ENCODE measurements around the gene DAB2IP. TPM values are rescaled to one million over a fixed set of nuclear protein-coding genes. Genes with fewer than 3 reads are reported as not detected.

Gene DAB2IP
- total RNA-seq, 1 experiment from 2014 or later, result 17.0 TPM

DNA sequence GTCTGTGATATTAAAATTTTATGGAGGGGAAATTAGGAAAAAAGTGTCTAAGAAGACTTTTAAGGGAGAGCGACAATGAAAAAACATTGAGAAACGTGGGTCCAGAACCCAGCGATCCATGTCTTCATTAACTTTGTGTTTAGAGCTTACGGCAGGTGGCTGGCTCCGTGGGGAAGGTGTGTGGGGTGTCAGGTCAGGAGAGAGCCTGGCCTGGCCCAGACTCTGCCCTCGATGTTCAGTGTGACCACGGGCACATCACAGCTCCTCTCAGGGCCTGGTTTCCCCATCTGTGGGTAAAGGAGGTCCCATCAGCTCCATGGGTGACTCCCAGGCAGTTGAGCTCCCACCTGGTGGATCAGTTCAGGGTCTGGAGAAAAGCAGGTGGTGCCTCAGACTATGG, 22.1 kb downstream of the DAB2IP start:
- H3K36me3 Mint-ChIP-seq (ENCODE audit: insufficient read depth, unreplicated experiment), result no peaks in the 10 kb centered on the region
- no peak overlapping the region for H3K27ac Mint-ChIP-seq (ENCODE audit: low read depth, unreplicated experiment)
- H3K4me3 Mint-ChIP-seq (ENCODE audit: unreplicated experiment), result no peak overlapping the region
- H3K4me1 Mint-ChIP-seq (ENCODE audit: insufficient read depth, unreplicated experiment), result peaks cover 6% of the 10 kb centered on the region
- ChIA-PET CTCF (interaction anchor here (0.7 to 2.1 kb wide), 4 partner anchors 10 to 127 kb away, joined by 3 to 10 read pairs (median 5); no protein-coding TSS in a partner anchor), POLR2A (interaction anchor here (0.6 kb wide), 1 partner anchor 385 kb away, joined by 3 read pairs; no protein-coding TSS in a partner anchor)
- no peak for DNase-seq (ENCODE audit: unreplicated experiment)
- no TSS peak for BruUV-seq (replicated peaks)
- no peaks in the 10 kb centered on the region for H3K27me3 Mint-ChIP-seq (ENCODE audit: insufficient read depth, unreplicated experiment)
- TF ChIP-seq, protein P1, sequence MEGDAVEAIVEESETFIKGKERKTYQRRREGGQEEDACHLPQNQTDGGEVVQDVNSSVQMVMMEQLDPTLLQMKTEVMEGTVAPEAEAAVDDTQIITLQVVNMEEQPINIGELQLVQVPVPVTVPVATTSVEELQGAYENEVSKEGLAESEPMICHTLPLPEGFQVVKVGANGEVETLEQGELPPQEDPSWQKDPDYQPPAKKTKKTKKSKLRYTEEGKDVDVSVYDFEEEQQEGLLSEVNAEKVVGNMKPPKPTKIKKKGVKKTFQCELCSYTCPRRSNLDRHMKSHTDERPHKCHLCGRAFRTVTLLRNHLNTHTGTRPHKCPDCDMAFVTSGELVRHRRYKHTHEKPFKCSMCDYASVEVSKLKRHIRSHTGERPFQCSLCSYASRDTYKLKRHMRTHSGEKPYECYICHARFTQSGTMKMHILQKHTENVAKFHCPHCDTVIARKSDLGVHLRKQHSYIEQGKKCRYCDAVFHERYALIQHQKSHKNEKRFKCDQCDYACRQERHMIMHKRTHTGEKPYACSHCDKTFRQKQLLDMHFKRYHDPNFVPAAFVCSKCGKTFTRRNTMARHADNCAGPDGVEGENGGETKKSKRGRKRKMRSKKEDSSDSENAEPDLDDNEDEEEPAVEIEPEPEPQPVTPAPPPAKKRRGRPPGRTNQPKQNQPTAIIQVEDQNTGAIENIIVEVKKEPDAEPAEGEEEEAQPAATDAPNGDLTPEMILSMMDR (IDR thresholded peaks at IDR 0.05; ENCODE audit: unreplicated experiment), result no peak
- intact Hi-C loops (cut with micrococcal nuclease), result no loop called here
- no peaks in the 10 kb centered on the region for H3K9me3 Mint-ChIP-seq (ENCODE audit: unreplicated experiment)

DNA sequence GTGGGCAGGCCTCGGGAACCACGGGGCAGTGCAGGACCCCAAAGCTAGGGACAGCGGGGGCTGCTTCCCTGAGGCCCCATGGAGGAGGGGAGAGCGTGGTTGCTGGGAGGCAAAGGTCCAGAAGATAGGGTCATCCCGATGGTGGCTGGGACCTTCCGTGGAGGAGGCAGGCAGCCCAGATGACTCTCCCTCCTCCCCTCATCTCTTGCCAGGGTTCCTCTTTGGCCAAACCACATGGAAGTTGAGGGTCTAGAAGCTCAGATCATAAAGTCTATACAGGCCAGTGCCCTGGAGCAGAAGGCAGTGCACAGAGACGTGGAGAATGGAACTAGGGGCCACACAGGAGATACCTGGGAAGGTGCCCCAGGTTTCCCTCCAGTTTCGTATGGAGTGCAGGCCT, 22.6 kb downstream of the DAB2IP start:
- ChIA-PET POLR2A (no interaction called here), CTCF (interaction anchor here (0.7 to 2.1 kb wide), 3 partner anchors 10 to 124 kb away, joined by 3 to 10 read pairs (median 5); no protein-coding TSS in a partner anchor)
- Mint-ChIP-seq H3K9me3 (ENCODE audit: unreplicated experiment) (no peaks in the 10 kb centered on the region), H3K27ac (ENCODE audit: low read depth, unreplicated experiment) (no peak overlapping the region), H3K36me3 (ENCODE audit: insufficient read depth, unreplicated experiment) (no peaks in the 10 kb centered on the region), H3K4me1 (ENCODE audit: insufficient read depth, unreplicated experiment) (peaks cover 6% of the 10 kb centered on the region), H3K4me3 (ENCODE audit: unreplicated experiment) (no peak overlapping the region), H3K27me3 (ENCODE audit: insufficient read depth, unreplicated experiment) (no peaks in the 10 kb centered on the region)
- BruUV-seq (replicated peaks), result no TSS peak
- intact Hi-C loops (cut with micrococcal nuclease), result no loop called here
- no peak for DNase-seq (ENCODE audit: unreplicated experiment)
- TF ChIP-seq, protein P1 (IDR thresholded peaks at IDR 0.05; ENCODE audit: unreplicated experiment), result no peak

DNA sequence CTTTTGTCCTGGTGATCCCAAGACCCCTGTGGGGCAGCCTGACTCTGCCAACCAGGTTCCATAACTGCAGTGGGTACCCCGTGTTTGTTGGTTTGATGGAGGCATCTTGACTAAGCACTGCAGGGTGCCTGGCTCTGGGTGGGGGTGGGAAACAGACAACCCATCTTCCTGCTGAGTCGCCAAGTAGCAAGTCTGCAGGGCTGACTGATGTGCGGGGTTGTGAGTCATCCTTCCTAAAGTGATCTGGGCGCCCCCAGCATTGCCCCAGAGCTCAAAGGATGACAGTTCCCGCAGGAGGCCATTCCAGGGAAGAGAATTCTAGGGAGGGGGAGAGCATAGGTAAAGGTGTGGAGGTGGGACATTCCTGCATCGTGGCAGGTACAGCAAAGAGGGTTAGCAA, 23.5 kb downstream of the DAB2IP start:
- peaks cover 6% of the 10 kb centered on the region for H3K4me1 Mint-ChIP-seq (ENCODE audit: insufficient read depth, unreplicated experiment)
- H3K4me3 Mint-ChIP-seq (ENCODE audit: unreplicated experiment), result no peak overlapping the region
- TF ChIP-seq, protein P1 (IDR thresholded peaks at IDR 0.05; ENCODE audit: unreplicated experiment), result no peak
- H3K36me3 Mint-ChIP-seq (ENCODE audit: insufficient read depth, unreplicated experiment), result no peaks in the 10 kb centered on the region
- no peaks in the 10 kb centered on the region for H3K27me3 Mint-ChIP-seq (ENCODE audit: insufficient read depth, unreplicated experiment)
- POLR2A ChIA-PET, result interaction anchor here (0.6 kb wide), 1 partner anchor 778 kb away, joined by 3 read pairs; no protein-coding TSS in a partner anchor
- no peak overlapping the region for H3K27ac Mint-ChIP-seq (ENCODE audit: low read depth, unreplicated experiment)
- BruUV-seq (replicated peaks), result no TSS peak
- peak; percentile 38 for DNase-seq (ENCODE audit: unreplicated experiment)
- CTCF ChIA-PET, result interaction anchor here (0.6 to 1.3 kb wide), 2 partner anchors 21 to 354 kb away, joined by 3 to 5 read pairs; no protein-coding TSS in a partner anchor
- no peaks in the 10 kb centered on the region for H3K9me3 Mint-ChIP-seq (ENCODE audit: unreplicated experiment)
- intact Hi-C loops (cut with micrococcal nuclease), result no loop called here

DNA sequence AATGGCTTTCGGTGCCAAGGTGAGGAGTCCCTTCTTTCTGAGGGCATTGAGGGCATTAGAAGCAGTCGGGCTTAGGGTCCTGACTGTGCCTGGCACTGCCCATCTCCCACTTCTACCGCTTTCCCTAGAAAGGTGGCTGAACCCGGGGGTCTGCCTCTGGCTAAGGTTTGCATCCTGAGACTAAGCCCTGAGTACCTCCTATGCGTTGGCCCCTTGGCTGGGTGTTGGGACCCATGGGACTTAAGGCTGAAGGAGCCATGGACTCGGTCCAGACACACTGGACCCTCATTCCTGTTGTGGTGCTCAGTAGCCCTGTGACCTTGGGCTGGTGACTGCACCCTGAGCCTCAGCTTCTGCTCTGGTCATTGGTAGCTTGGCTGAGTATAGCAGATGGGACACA, 23.9 kb downstream of the DAB2IP start:
- Mint-ChIP-seq H3K4me3 (ENCODE audit: unreplicated experiment) (no peak overlapping the region), H3K27ac (ENCODE audit: low read depth, unreplicated experiment) (no peak overlapping the region), H3K4me1 (ENCODE audit: insufficient read depth, unreplicated experiment) (peaks cover 6% of the 10 kb centered on the region), H3K9me3 (ENCODE audit: unreplicated experiment) (no peaks in the 10 kb centered on the region), H3K36me3 (ENCODE audit: insufficient read depth, unreplicated experiment) (no peaks in the 10 kb centered on the region), H3K27me3 (ENCODE audit: insufficient read depth, unreplicated experiment) (no peaks in the 10 kb centered on the region)
- DNase-seq (ENCODE audit: unreplicated experiment), result no peak
- intact Hi-C loops (cut with micrococcal nuclease), result no loop called here
- ChIA-PET POLR2A (no interaction called here), CTCF (interaction anchor here (1.3 kb wide), 1 partner anchor 21 kb away, joined by 5 read pairs; no protein-coding TSS in a partner anchor)
- BruUV-seq (replicated peaks), result no TSS peak
- TF ChIP-seq, protein P1 (IDR thresholded peaks at IDR 0.05; ENCODE audit: unreplicated experiment), result no peak
